HS-5 (cell line): Measurements from ENCODE around the gene RORC.
"Not testable (repeated sequence)": the region's sequence is repeated elsewhere in the genome, so short reads cannot be mapped to it uniquely, and the experiment has no call there.

Experiments used
- DNase-seq: peaks from one replicate; pipeline ENCODE4 v3.0.0-alpha.2; 2012; ENCODE audit warnings: low read depth

The RORC gene

GRCh38 chr1:151774256-151774922 is 57.2 kb downstream of the RORC start:
- no peak for DNase-seq

- DNase-seq: peak; percentile 63
Observed at GRCh38 chr1:151773702-151774101, 57.9 kb downstream of the RORC start.

- DNase-seq: not testable (repeated sequence)
Observed at GRCh38 chr1:151769270-151769669, 62.3 kb downstream of the RORC start.

- not testable (repeated sequence) for DNase-seq
Observed at GRCh38 chr1:151768351-151769066, 63.1 kb downstream of the RORC start.

GRCh38 chr1:151763990-151764389 is 67.6 kb downstream of the RORC start:
- DNase-seq: no peak

GRCh38 chr1:151762941-151763921 is 68.4 kb downstream of the RORC start, which contains the start of gene MRPL9:
MRPL9 (minus strand) TSS chr1:151763496; CDS start chr1:151763479, 17 bp downstream.
- peak; percentile 46 for DNase-seq

- DNase-seq: no peak
Observed at GRCh38 chr1:151760597-151761385, 70.8 kb downstream of the RORC start.

GRCh38 chr1:151759241-151759640 is 72.4 kb downstream of the RORC start:
- no peak for DNase-seq

- no peak for DNase-seq
Observed at GRCh38 chr1:151756291-151756690, 75.3 kb downstream of the RORC start.
